Measurements from ENCODE around the gene ADGB.

The ADGB gene

GRCh38 chr6:146709036-146709622 is 110.4 kb downstream of the ADGB start:
- H2BK15ac ChIP-seq (replicated peaks; ENCODE audit: low read depth): no peak overlapping the region
- H3K79me2 ChIP-seq (ENCODE audit: control insufficient read depth, insufficient read depth, low read length): no peaks in the 10 kb centered on the region
- no peaks in the 10 kb centered on the region for H3K4me1 ChIP-seq (ENCODE audit: control insufficient read depth, low read depth, low read length)
- H3K4ac ChIP-seq (ENCODE audit: low read depth, low read length): no peak overlapping the region
- no peaks in the 10 kb centered on the region for H3K36me3 ChIP-seq (ENCODE audit: control insufficient read depth, insufficient read depth, low read length)
- no peak overlapping the region for H3K4me3 ChIP-seq (ENCODE audit: low read length)
- H4K5ac ChIP-seq (ENCODE audit: low read length): no peak overlapping the region
- no peak overlapping the region for H3K4me2 ChIP-seq (ENCODE audit: low read length)
- no CpG with 5 or more reads among the region's 2 CpGs for WGBS (ENCODE audit: extremely low coverage, insufficient coverage, low lambda C conversion rate)
- no peak overlapping the region for H3K56ac ChIP-seq (ENCODE audit: low read length)
- H2AK5ac ChIP-seq (ENCODE audit: low read length): no peak overlapping the region
- DNase-seq: no peak
- no peak overlapping the region for H3K23ac ChIP-seq (ENCODE audit: low read length)
- no peak overlapping the region for H2BK5ac ChIP-seq (ENCODE audit: low read length)
- no peak overlapping the region for H3K9ac ChIP-seq (ENCODE audit: low read length)
- no peak overlapping the region for H3K18ac ChIP-seq (ENCODE audit: low read length)
- no peaks in the 10 kb centered on the region for H3K27me3 ChIP-seq (ENCODE audit: insufficient read depth, low read length, poor library complexity)
- H3K79me1 ChIP-seq (ENCODE audit: low read length): no peaks in the 10 kb centered on the region
- no peak overlapping the region for H4K8ac ChIP-seq (ENCODE audit: low read depth, low read length)
- no peak overlapping the region for H2BK120ac ChIP-seq (ENCODE audit: low read depth, low read length)
- no peak overlapping the region for H3K27ac ChIP-seq (ENCODE audit: low read depth, low read length)

GRCh38 chr6:146719387-146719786 is 120.6 kb downstream of the ADGB start:
- no peak overlapping the region for H2AK5ac ChIP-seq (ENCODE audit: low read length)
- no peaks in the 10 kb centered on the region for H3K79me2 ChIP-seq (ENCODE audit: control insufficient read depth, insufficient read depth, low read length)
- no peak for DNase-seq
- no peak overlapping the region for H3K27ac ChIP-seq (ENCODE audit: low read depth, low read length)
- H4K5ac ChIP-seq (ENCODE audit: low read length): no peak overlapping the region
- no CpG with 5 or more reads among the region's 4 CpGs for WGBS (ENCODE audit: extremely low coverage, insufficient coverage, low lambda C conversion rate)
- H3K4ac ChIP-seq (ENCODE audit: low read depth, low read length): no peak overlapping the region
- no peak overlapping the region for H2BK5ac ChIP-seq (ENCODE audit: low read length)
- H3K18ac ChIP-seq (ENCODE audit: low read length): no peak overlapping the region
- no peaks in the 10 kb centered on the region for H3K79me1 ChIP-seq (ENCODE audit: low read length)
- H3K27me3 ChIP-seq (ENCODE audit: insufficient read depth, low read length, poor library complexity): no peaks in the 10 kb centered on the region
- H2BK120ac ChIP-seq (ENCODE audit: low read depth, low read length): no peak overlapping the region
- H3K36me3 ChIP-seq (ENCODE audit: control insufficient read depth, insufficient read depth, low read length): no peaks in the 10 kb centered on the region
- H2BK15ac ChIP-seq (replicated peaks; ENCODE audit: low read depth): no peak overlapping the region
- H3K56ac ChIP-seq (ENCODE audit: low read length): no peak overlapping the region
- no peak overlapping the region for H3K4me2 ChIP-seq (ENCODE audit: low read length)
- no peak overlapping the region for H3K23ac ChIP-seq (ENCODE audit: low read length)
- H3K4me1 ChIP-seq (ENCODE audit: control insufficient read depth, low read depth, low read length): no peaks in the 10 kb centered on the region
- no peak overlapping the region for H3K4me3 ChIP-seq (ENCODE audit: low read length)
- no peak overlapping the region for H4K8ac ChIP-seq (ENCODE audit: low read depth, low read length)
- H3K9ac ChIP-seq (ENCODE audit: low read length): no peak overlapping the region

DNA sequence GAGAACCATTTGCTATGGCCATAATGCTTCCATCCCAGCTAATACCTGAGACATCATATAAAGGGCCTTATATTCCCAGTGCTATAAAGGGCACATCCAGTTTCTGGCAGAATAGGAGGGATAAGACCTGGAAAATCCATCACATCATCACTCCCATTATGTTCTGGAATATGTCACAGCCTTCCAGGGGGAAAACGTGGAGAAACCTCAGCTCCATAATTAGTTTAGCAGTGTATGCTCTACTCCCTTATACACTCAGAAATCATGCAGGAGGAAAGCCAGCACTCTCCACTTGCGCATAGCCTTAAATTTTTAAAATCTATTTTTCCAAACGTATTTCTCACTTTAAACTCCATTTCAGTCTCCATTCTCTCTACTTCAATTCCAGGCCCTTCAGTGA is 140.9 kb downstream of the ADGB start:
- no peaks in the 10 kb centered on the region for H3K79me1 ChIP-seq (ENCODE audit: low read length)
- H2BK5ac ChIP-seq (ENCODE audit: low read length): no peak overlapping the region
- H3K36me3 ChIP-seq (ENCODE audit: control insufficient read depth, insufficient read depth, low read length): no peaks in the 10 kb centered on the region
- H3K4me1 ChIP-seq (ENCODE audit: control insufficient read depth, low read depth, low read length): no peaks in the 10 kb centered on the region
- no peak overlapping the region for H3K23ac ChIP-seq (ENCODE audit: low read length)
- no peak overlapping the region for H4K8ac ChIP-seq (ENCODE audit: low read depth, low read length)
- DNase-seq: no peak
- no peak overlapping the region for H3K18ac ChIP-seq (ENCODE audit: low read length)
- no peak overlapping the region for H2BK15ac ChIP-seq (replicated peaks; ENCODE audit: low read depth)
- no peak overlapping the region for H3K4me2 ChIP-seq (ENCODE audit: low read length)
- no peaks in the 10 kb centered on the region for H3K79me2 ChIP-seq (ENCODE audit: control insufficient read depth, insufficient read depth, low read length)
- no peak overlapping the region for H2BK120ac ChIP-seq (ENCODE audit: low read depth, low read length)
- H3K27me3 ChIP-seq (ENCODE audit: insufficient read depth, low read length, poor library complexity): no peaks in the 10 kb centered on the region
- H3K4ac ChIP-seq (ENCODE audit: low read depth, low read length): no peak overlapping the region
- H3K56ac ChIP-seq (ENCODE audit: low read length): no peak overlapping the region
- H3K9ac ChIP-seq (ENCODE audit: low read length): no peak overlapping the region
- H4K5ac ChIP-seq (ENCODE audit: low read length): no peak overlapping the region
- no peak overlapping the region for H2AK5ac ChIP-seq (ENCODE audit: low read length)
- no peak overlapping the region for H3K27ac ChIP-seq (ENCODE audit: low read depth, low read length)
- WGBS (ENCODE audit: extremely low coverage, insufficient coverage, low lambda C conversion rate): 100% methylated on average over 1 of the region's 3 CpGs
- no peak overlapping the region for H3K4me3 ChIP-seq (ENCODE audit: low read length)

- Histone ChIP-seq H4K8ac (ENCODE audit: low read depth, low read length) (no peak overlapping the region), H3K56ac (ENCODE audit: low read length) (no peak overlapping the region), H3K79me1 (ENCODE audit: low read length) (no peaks in the 10 kb centered on the region), H3K18ac (ENCODE audit: low read length) (no peak overlapping the region), H3K9ac (ENCODE audit: low read length) (no peak overlapping the region), H2BK15ac (replicated peaks; ENCODE audit: low read depth) (no peak overlapping the region), H3K27me3 (ENCODE audit: insufficient read depth, low read length, poor library complexity) (no peaks in the 10 kb centered on the region), H3K4me1 (ENCODE audit: control insufficient read depth, low read depth, low read length) (no peaks in the 10 kb centered on the region), H3K79me2 (ENCODE audit: control insufficient read depth, insufficient read depth, low read length) (no peaks in the 10 kb centered on the region), H3K4ac (ENCODE audit: low read depth, low read length) (no peak overlapping the region), H2AK5ac (ENCODE audit: low read length) (no peak overlapping the region), H3K4me2 (ENCODE audit: low read length) (no peak overlapping the region), H3K27ac (ENCODE audit: low read depth, low read length) (no peak overlapping the region), H3K36me3 (ENCODE audit: control insufficient read depth, insufficient read depth, low read length) (no peaks in the 10 kb centered on the region), H2BK120ac (ENCODE audit: low read depth, low read length) (no peak overlapping the region), H3K23ac (ENCODE audit: low read length) (no peak overlapping the region), H2BK5ac (ENCODE audit: low read length) (no peak overlapping the region), H4K5ac (ENCODE audit: low read length) (no peak overlapping the region), H3K4me3 (ENCODE audit: low read length) (no peak overlapping the region)
- no peak for DNase-seq
Measured at GRCh38 chr6:146741609-146742008, 142.8 kb downstream of the ADGB start.

GRCh38 chr6:146753306-146753705 is 154.5 kb downstream of the ADGB start:
- Histone ChIP-seq H2BK15ac (replicated peaks; ENCODE audit: low read depth) (no peak overlapping the region), H3K27me3 (ENCODE audit: insufficient read depth, low read length, poor library complexity) (no peaks in the 10 kb centered on the region), H3K27ac (ENCODE audit: low read depth, low read length) (no peak overlapping the region), H2AK5ac (ENCODE audit: low read length) (no peak overlapping the region), H3K56ac (ENCODE audit: low read length) (no peak overlapping the region), H3K23ac (ENCODE audit: low read length) (no peak overlapping the region), H4K5ac (ENCODE audit: low read length) (no peak overlapping the region), H3K79me1 (ENCODE audit: low read length) (no peaks in the 10 kb centered on the region), H2BK120ac (ENCODE audit: low read depth, low read length) (no peak overlapping the region), H3K79me2 (ENCODE audit: control insufficient read depth, insufficient read depth, low read length) (no peaks in the 10 kb centered on the region), H3K18ac (ENCODE audit: low read length) (no peak overlapping the region), H3K4me3 (ENCODE audit: low read length) (no peak overlapping the region), H3K4ac (ENCODE audit: low read depth, low read length) (no peak overlapping the region), H3K9ac (ENCODE audit: low read length) (no peak overlapping the region), H3K36me3 (ENCODE audit: control insufficient read depth, insufficient read depth, low read length) (no peaks in the 10 kb centered on the region), H3K4me1 (ENCODE audit: control insufficient read depth, low read depth, low read length) (no peaks in the 10 kb centered on the region), H2BK5ac (ENCODE audit: low read length) (no peak overlapping the region), H3K4me2 (ENCODE audit: low read length) (no peak overlapping the region), H4K8ac (ENCODE audit: low read depth, low read length) (no peak overlapping the region)
- no CpG with 5 or more reads among the region's 2 CpGs for WGBS (ENCODE audit: extremely low coverage, insufficient coverage, low lambda C conversion rate)
- DNase-seq: no peak

DNA sequence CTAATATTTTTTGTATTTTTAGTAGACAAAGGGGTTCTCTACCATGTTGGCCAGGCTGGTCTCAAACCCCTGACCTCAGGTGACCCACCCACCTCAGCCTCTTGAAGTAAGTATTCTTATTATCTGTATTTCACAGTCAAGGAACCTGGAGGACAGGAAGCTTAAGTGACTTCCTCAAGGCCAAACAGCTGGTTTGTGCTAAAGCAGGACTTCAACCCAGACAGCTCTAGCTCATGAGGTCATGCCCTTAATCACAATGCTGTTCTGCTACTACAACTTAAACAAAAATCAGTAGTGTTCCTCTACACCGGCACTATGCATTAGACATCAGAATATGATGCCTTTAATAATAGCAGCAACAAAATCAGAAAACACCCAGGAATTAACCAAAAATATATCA is 168.9 kb downstream of the ADGB start:
- H2BK5ac ChIP-seq (ENCODE audit: low read length): no peak overlapping the region
- no peak overlapping the region for H4K8ac ChIP-seq (ENCODE audit: low read depth, low read length)
- WGBS (ENCODE audit: extremely low coverage, insufficient coverage, low lambda C conversion rate): no CpG with 5 or more reads among the region's 1 CpG
- H3K36me3 ChIP-seq (ENCODE audit: control insufficient read depth, insufficient read depth, low read length): no peaks in the 10 kb centered on the region
- H3K23ac ChIP-seq (ENCODE audit: low read length): no peak overlapping the region
- H3K27me3 ChIP-seq (ENCODE audit: insufficient read depth, low read length, poor library complexity): no peaks in the 10 kb centered on the region
- H3K79me2 ChIP-seq (ENCODE audit: control insufficient read depth, insufficient read depth, low read length): no peaks in the 10 kb centered on the region
- H3K4ac ChIP-seq (ENCODE audit: low read depth, low read length): no peak overlapping the region
- H2AK5ac ChIP-seq (ENCODE audit: low read length): no peak overlapping the region
- H3K4me3 ChIP-seq (ENCODE audit: low read length): no peak overlapping the region
- H3K4me1 ChIP-seq (ENCODE audit: control insufficient read depth, low read depth, low read length): no peaks in the 10 kb centered on the region
- no peak overlapping the region for H2BK120ac ChIP-seq (ENCODE audit: low read depth, low read length)
- no peak overlapping the region for H3K9ac ChIP-seq (ENCODE audit: low read length)
- no peak overlapping the region for H3K18ac ChIP-seq (ENCODE audit: low read length)
- no peak overlapping the region for H4K5ac ChIP-seq (ENCODE audit: low read length)
- H3K4me2 ChIP-seq (ENCODE audit: low read length): no peak overlapping the region
- H2BK15ac ChIP-seq (replicated peaks; ENCODE audit: low read depth): no peak overlapping the region
- no peak overlapping the region for H3K27ac ChIP-seq (ENCODE audit: low read depth, low read length)
- no peaks in the 10 kb centered on the region for H3K79me1 ChIP-seq (ENCODE audit: low read length)
- no peak for DNase-seq
- H3K56ac ChIP-seq (ENCODE audit: low read length): no peak overlapping the region
